ENCODE measurements around the gene DCAF7.

Gene DCAF7

GRCh38 chr17:63578027-63578768 is 27.9 kb downstream of the DCAF7 start:
- no peaks in the 10 kb centered on the region for H3K4me1 ChIP-seq (ENCODE audit: control insufficient read depth, low read length)
- no peaks in the 10 kb centered on the region for H3K27me3 ChIP-seq (ENCODE audit: control insufficient read depth, low read length)
- TF ChIP-seq CTCF (IDR thresholded peaks at IDR 0.05; ENCODE audit: low read depth, low read length, poor library complexity, severe bottlenecking) (no peak), EZH2phosphoT487 (IDR thresholded peaks at IDR 0.05; ENCODE audit: borderline replicate concordance, low read length) (no peak)
- no peaks in the 10 kb centered on the region for H3F3A ChIP-seq (ENCODE audit: control insufficient read depth, insufficient read depth)
- H3K79me2 ChIP-seq (ENCODE audit: control insufficient read depth, low read length) = peaks cover 52% of the 10 kb centered on the region
- H3K4me2 ChIP-seq (ENCODE audit: low read length) = no peak overlapping the region
- H3K9me2 ChIP-seq (replicated peaks; ENCODE audit: control insufficient read depth, low read length) = no peaks in the 10 kb centered on the region
- H3K9me3 ChIP-seq (ENCODE audit: control insufficient read depth, insufficient read depth, low read length) = no peaks in the 10 kb centered on the region
- no peak overlapping the region for H3K4me3 ChIP-seq (ENCODE audit: low read length)
- peaks cover 3% of the 10 kb centered on the region; the same call in 1 of the 2 replicates for H4K20me1 ChIP-seq (ENCODE audit: control insufficient read depth, insufficient read depth, low read depth, low read length)
- peaks cover 52% of the 10 kb centered on the region for H3K36me3 ChIP-seq (ENCODE audit: control insufficient read depth, low read length)
- no peak overlapping the region for H3K27ac ChIP-seq (ENCODE audit: low read depth, low read length)

GRCh38 chr17:63578769-63579111 is 28.5 kb downstream of the DCAF7 start:
- H3K4me1 ChIP-seq (ENCODE audit: control insufficient read depth, low read length) = no peaks in the 10 kb centered on the region
- H3K27me3 ChIP-seq (ENCODE audit: control insufficient read depth, low read length) = no peaks in the 10 kb centered on the region
- peaks cover 46% of the 10 kb centered on the region for H3K79me2 ChIP-seq (ENCODE audit: control insufficient read depth, low read length)
- no peak overlapping the region for H3K4me3 ChIP-seq (ENCODE audit: low read length)
- H3F3A ChIP-seq (ENCODE audit: control insufficient read depth, insufficient read depth) = no peaks in the 10 kb centered on the region
- no peak overlapping the region for H3K27ac ChIP-seq (ENCODE audit: low read depth, low read length)
- H3K9me2 ChIP-seq (replicated peaks; ENCODE audit: control insufficient read depth, low read length) = no peaks in the 10 kb centered on the region
- no peak overlapping the region for H3K4me2 ChIP-seq (ENCODE audit: low read length)
- peaks cover 57% of the 10 kb centered on the region for H3K36me3 ChIP-seq (ENCODE audit: control insufficient read depth, low read length)
- H3K9me3 ChIP-seq (ENCODE audit: control insufficient read depth, insufficient read depth, low read length) = no peaks in the 10 kb centered on the region
- peaks cover 3% of the 10 kb centered on the region; the same call in 1 of the 2 replicates for H4K20me1 ChIP-seq (ENCODE audit: control insufficient read depth, insufficient read depth, low read depth, low read length)
- no peak for TF ChIP-seq EZH2phosphoT487 (IDR thresholded peaks at IDR 0.05; ENCODE audit: borderline replicate concordance, low read length)
- no peak for TF ChIP-seq CTCF (IDR thresholded peaks at IDR 0.05; ENCODE audit: low read depth, low read length, poor library complexity, severe bottlenecking)

- H3K36me3 ChIP-seq (ENCODE audit: control insufficient read depth, low read length) = peaks cover 59% of the 10 kb centered on the region
- no peak overlapping the region for H3K27ac ChIP-seq (ENCODE audit: low read depth, low read length)
- no peaks in the 10 kb centered on the region for H3F3A ChIP-seq (ENCODE audit: control insufficient read depth, insufficient read depth)
- no peaks in the 10 kb centered on the region for H3K9me3 ChIP-seq (ENCODE audit: control insufficient read depth, insufficient read depth, low read length)
- H4K20me1 ChIP-seq (ENCODE audit: control insufficient read depth, insufficient read depth, low read depth, low read length) = peaks cover 3% of the 10 kb centered on the region; the same call in 1 of the 2 replicates
- H3K27me3 ChIP-seq (ENCODE audit: control insufficient read depth, low read length) = no peaks in the 10 kb centered on the region
- no peak overlapping the region for H3K4me2 ChIP-seq (ENCODE audit: low read length)
- no peak overlapping the region for H3K4me3 ChIP-seq (ENCODE audit: low read length)
- TF ChIP-seq EZH2phosphoT487 (IDR thresholded peaks at IDR 0.05; ENCODE audit: borderline replicate concordance, low read length) (no peak), CTCF (IDR thresholded peaks at IDR 0.05; ENCODE audit: low read depth, low read length, poor library complexity, severe bottlenecking) (no peak)
- no peaks in the 10 kb centered on the region for H3K4me1 ChIP-seq (ENCODE audit: control insufficient read depth, low read length)
- peaks cover 37% of the 10 kb centered on the region for H3K79me2 ChIP-seq (ENCODE audit: control insufficient read depth, low read length)
- no peaks in the 10 kb centered on the region for H3K9me2 ChIP-seq (replicated peaks; ENCODE audit: control insufficient read depth, low read length)
These were observed 29.4 kb downstream of the DCAF7 start for GRCh38 chr17:63579633-63580032.
